ENCODE data around the gene ITSN1. TPM values are rescaled to one million over a fixed set of nuclear protein-coding genes. Genes with fewer than 3 reads are reported as not detected.

ITSN1 gene
- total RNA-seq, 1 donor from 2014 or later = 4.5 TPM

- Mint-ChIP-seq H3K36me3 (ENCODE audit: low read depth) (no peaks in the 10 kb centered on the region), H3K4me1 (ENCODE audit: low read depth) (no peaks in the 10 kb centered on the region), H3K4me3 (no peak overlapping the region), H3K9me3 (no peaks in the 10 kb centered on the region), H3K27me3 (ENCODE audit: insufficient read depth) (peaks cover 3% of the 10 kb centered on the region), H3K27ac (no peak overlapping the region)
- intact Hi-C loops (cut with micrococcal nuclease) = no loop called here
- no peak for DNase-seq (ENCODE audit: low spot score)
Observed at GRCh38 chr21:33884376-33885171, 242.3 kb downstream of the ITSN1 start.

DNA sequence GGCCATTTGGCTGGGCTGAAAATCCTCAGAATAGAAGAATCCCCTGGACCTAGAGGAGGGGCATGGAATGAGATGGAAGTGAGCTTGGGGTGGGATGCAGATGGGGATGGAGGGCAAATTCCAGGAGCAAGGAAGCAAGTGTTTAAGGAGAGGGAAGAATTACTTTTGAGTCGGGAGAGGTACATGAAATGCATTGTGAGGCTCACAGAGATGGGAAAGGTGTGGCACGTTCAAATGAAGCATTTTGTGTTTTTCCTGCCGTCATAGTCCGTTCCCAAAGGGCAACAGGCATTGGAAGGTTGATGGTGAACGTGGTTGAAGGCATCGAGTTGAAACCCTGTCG is 242.8 kb downstream of the ITSN1 start:
- no peaks in the 10 kb centered on the region for H3K36me3 Mint-ChIP-seq (ENCODE audit: low read depth)
- H3K4me1 Mint-ChIP-seq (ENCODE audit: low read depth) = no peaks in the 10 kb centered on the region
- intact Hi-C loops (cut with micrococcal nuclease) = no loop called here
- H3K9me3 Mint-ChIP-seq = no peaks in the 10 kb centered on the region
- H3K27ac Mint-ChIP-seq = no peak overlapping the region
- peaks cover 3% of the 10 kb centered on the region for H3K27me3 Mint-ChIP-seq (ENCODE audit: insufficient read depth)
- H3K4me3 Mint-ChIP-seq = no peak overlapping the region
- no peak for DNase-seq (ENCODE audit: low spot score)

DNA sequence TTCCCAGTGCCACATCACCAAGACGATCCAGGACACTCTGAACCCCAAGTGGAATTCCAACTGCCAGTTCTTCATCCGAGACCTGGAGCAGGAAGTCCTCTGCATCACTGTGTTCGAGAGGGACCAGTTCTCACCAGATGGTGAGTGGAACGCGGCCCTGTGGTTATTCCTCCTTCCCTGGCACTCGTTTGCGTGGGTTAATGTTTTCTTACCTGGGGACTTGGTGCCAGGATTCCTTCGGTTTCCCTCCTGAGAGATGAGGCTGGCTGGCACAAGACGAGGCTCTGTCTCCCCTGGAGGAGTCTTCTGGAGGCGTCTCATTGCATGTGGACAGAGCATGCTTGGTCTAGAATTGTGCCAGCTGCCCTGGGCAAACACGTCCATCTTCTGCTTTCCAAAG is 244.0 kb downstream of the ITSN1 start:
- H3K4me3 Mint-ChIP-seq = no peak overlapping the region
- H3K27ac Mint-ChIP-seq = no peak overlapping the region
- DNase-seq (ENCODE audit: low spot score) = no peak
- no peaks in the 10 kb centered on the region for H3K9me3 Mint-ChIP-seq
- H3K27me3 Mint-ChIP-seq (ENCODE audit: insufficient read depth) = peaks cover 5% of the 10 kb centered on the region
- intact Hi-C loops (cut with micrococcal nuclease) = no loop called here
- H3K4me1 Mint-ChIP-seq (ENCODE audit: low read depth) = no peaks in the 10 kb centered on the region
- no peaks in the 10 kb centered on the region for H3K36me3 Mint-ChIP-seq (ENCODE audit: low read depth)

DNA sequence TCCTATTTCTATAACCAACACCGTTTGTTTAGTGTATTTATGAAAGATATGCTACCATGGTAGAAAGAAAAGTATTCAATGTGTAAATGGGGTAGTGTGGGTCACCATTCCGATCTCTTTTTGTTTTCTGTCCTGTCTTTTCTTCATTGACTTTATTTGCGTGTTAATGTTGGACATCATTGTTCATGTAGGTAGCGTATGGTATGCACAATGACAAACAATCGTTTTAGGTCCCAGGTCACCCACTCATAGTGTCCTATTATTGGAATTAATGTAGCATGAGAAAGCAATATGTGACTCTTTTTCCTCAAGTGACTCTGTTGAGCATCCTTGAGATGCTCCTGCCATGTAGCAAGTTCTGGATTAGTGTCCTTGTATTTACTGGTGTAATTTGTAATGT is 247.9 kb downstream of the ITSN1 start:
- intact Hi-C loops (cut with micrococcal nuclease) = no loop called here
- H3K4me1 Mint-ChIP-seq (ENCODE audit: low read depth) = peaks cover 9% of the 10 kb centered on the region
- DNase-seq (ENCODE audit: low spot score) = no peak
- no peaks in the 10 kb centered on the region for H3K9me3 Mint-ChIP-seq
- peaks cover 8% of the 10 kb centered on the region for H3K27me3 Mint-ChIP-seq (ENCODE audit: insufficient read depth)
- no peaks in the 10 kb centered on the region for H3K36me3 Mint-ChIP-seq (ENCODE audit: low read depth)
- no peak overlapping the region for H3K4me3 Mint-ChIP-seq
- H3K27ac Mint-ChIP-seq = no peak overlapping the region

DNA sequence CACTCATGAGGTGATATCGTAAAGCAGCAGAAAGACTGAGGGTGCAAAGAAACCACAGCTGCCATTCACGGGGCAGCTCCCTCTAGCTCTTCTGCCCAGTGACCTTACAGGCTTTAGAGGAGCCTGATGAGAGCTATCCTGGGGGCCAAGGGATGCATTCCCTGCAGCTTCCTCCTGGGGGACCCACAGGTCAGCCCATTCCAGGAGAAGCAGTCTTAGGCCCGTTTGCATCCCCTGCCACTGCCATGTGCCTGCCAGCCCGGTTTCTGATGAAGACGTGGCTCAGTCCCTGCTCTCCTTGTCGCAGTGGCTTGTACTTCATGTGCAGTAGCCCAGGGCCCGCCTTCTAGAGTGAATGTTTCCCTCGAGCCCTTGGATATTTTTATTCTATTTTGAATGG is 250.6 kb downstream of the ITSN1 start:
- intact Hi-C loops (cut with micrococcal nuclease) = no loop called here
- H3K27ac Mint-ChIP-seq = no peak overlapping the region

DNA sequence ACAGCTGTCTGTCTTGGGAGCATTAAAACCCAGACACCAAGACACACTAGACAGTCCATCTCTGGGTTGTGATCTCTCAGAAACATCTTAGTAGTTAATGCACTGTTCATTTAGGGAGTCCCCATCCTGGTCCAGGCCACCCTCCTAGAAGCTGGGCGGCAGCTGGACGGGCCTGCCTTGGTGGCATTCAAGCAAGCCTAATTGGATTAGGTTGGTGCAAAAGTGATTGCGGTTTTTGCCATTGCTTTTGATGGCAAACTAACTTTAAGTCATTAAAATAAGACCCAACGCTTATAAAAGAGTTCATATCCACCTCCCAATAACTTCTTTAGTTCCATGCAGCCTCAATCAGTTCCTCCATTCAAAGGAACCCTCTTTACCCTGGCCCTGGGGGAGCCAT is 251.6 kb downstream of the ITSN1 start:
- Mint-ChIP-seq H3K27ac (no peak overlapping the region), H3K27me3 (ENCODE audit: insufficient read depth) (peaks cover 8% of the 10 kb centered on the region), H3K4me1 (ENCODE audit: low read depth) (peaks cover 14% of the 10 kb centered on the region), H3K4me3 (no peak overlapping the region), H3K9me3 (no peaks in the 10 kb centered on the region), H3K36me3 (ENCODE audit: low read depth) (no peaks in the 10 kb centered on the region)
- intact Hi-C loops (cut with micrococcal nuclease) = loop anchor here (1.0 kb wide), 1 partner anchor 252 kb away; the partner anchor contains the start of gene ITSN1
- DNase-seq (ENCODE audit: low spot score) = no peak

More for the DNA sequence above, 250.6 kb downstream of the ITSN1 start:
- H3K9me3 Mint-ChIP-seq = no peaks in the 10 kb centered on the region
- peaks cover 8% of the 10 kb centered on the region for H3K27me3 Mint-ChIP-seq (ENCODE audit: insufficient read depth)
- H3K4me1 Mint-ChIP-seq (ENCODE audit: low read depth) = peaks cover 14% of the 10 kb centered on the region
- no peak overlapping the region for H3K4me3 Mint-ChIP-seq
- no peak for DNase-seq (ENCODE audit: low spot score)
- H3K36me3 Mint-ChIP-seq (ENCODE audit: low read depth) = no peaks in the 10 kb centered on the region

GRCh38 chr21:33894736-33895288 is 252.5 kb downstream of the ITSN1 start:
- Mint-ChIP-seq H3K9me3 (no peaks in the 10 kb centered on the region), H3K27ac (peak overlapping the region; percentile 43), H3K27me3 (ENCODE audit: insufficient read depth) (peaks cover 5% of the 10 kb centered on the region), H3K4me1 (ENCODE audit: low read depth) (peaks cover 14% of the 10 kb centered on the region), H3K4me3 (peak overlapping the region; percentile 1), H3K36me3 (ENCODE audit: low read depth) (peaks cover 3% of the 10 kb centered on the region)
- intact Hi-C loops (cut with micrococcal nuclease) = loop anchor here (1.0 kb wide), 1 partner anchor 253 kb away; the partner anchor contains the start of gene ITSN1
- peak; percentile 35 for DNase-seq (ENCODE audit: low spot score)

- Mint-ChIP-seq H3K27ac (no peak overlapping the region), H3K9me3 (no peaks in the 10 kb centered on the region), H3K4me3 (no peak overlapping the region), H3K4me1 (ENCODE audit: low read depth) (peaks cover 14% of the 10 kb centered on the region), H3K36me3 (ENCODE audit: low read depth) (peaks cover 4% of the 10 kb centered on the region), H3K27me3 (ENCODE audit: insufficient read depth) (peaks cover 5% of the 10 kb centered on the region)
- no peak for DNase-seq (ENCODE audit: low spot score)
- intact Hi-C loops (cut with micrococcal nuclease) = no loop called here
Observed at GRCh38 chr21:33895356-33895755, 253.1 kb downstream of the ITSN1 start.

DNA sequence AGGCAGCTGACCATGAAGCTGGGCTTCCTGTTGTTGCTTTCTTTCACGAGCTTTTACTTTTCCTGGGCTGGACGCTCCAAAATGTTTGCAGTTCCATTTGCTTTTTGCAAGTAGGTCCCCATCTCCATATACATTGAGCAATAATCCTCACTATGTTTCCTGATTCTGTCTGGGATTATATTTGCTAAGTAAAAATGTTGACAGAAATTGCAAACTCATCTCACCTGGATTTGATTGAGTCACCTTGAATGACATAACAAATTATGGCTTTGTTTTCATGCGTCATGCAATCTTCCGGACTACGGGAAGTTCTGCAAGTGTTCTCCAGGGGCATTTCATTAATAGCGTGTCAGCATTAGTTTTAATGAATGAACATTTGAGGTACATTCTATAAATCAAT is 254.4 kb downstream of the ITSN1 start:
- Mint-ChIP-seq H3K4me1 (ENCODE audit: low read depth) (peaks cover 21% of the 10 kb centered on the region), H3K27ac (no peak overlapping the region), H3K9me3 (no peaks in the 10 kb centered on the region), H3K4me3 (no peak overlapping the region), H3K27me3 (ENCODE audit: insufficient read depth) (peaks cover 3% of the 10 kb centered on the region), H3K36me3 (ENCODE audit: low read depth) (peaks cover 7% of the 10 kb centered on the region)
- intact Hi-C loops (cut with micrococcal nuclease) = no loop called here
- no peak for DNase-seq (ENCODE audit: low spot score)

- Mint-ChIP-seq H3K4me3 (no peak overlapping the region), H3K27me3 (ENCODE audit: insufficient read depth) (no peaks in the 10 kb centered on the region), H3K9me3 (no peaks in the 10 kb centered on the region), H3K27ac (no peak overlapping the region), H3K36me3 (ENCODE audit: low read depth) (peaks cover 9% of the 10 kb centered on the region), H3K4me1 (ENCODE audit: low read depth) (peaks cover 24% of the 10 kb centered on the region)
- no peak for DNase-seq (ENCODE audit: low spot score)
- intact Hi-C loops (cut with micrococcal nuclease) = no loop called here
Observed at GRCh38 chr21:33897098-33897497, 254.8 kb downstream of the ITSN1 start.

DNA sequence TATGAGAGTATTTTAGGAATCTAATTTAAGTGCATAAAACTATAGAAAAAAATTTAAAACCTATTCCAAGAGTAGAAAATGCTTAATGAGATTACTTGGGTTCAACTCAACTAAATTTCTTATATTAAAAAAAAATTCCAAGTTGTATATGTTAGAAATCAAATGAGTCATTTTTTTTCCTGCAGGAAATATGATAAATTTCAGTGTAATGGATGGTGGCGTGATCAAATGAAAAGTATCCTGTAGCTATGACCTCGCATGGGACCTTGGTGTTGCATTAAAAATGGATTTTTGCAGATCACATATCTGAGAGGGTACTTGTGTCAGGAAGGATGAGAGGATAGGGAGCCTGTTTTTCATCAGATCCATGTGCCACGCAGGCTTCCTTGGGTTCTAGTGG is 255.4 kb downstream of the ITSN1 start:
- H3K9me3 Mint-ChIP-seq = no peaks in the 10 kb centered on the region
- H3K4me3 Mint-ChIP-seq = no peak overlapping the region
- no peak for DNase-seq (ENCODE audit: low spot score)
- H3K27ac Mint-ChIP-seq = no peak overlapping the region
- H3K27me3 Mint-ChIP-seq (ENCODE audit: insufficient read depth) = no peaks in the 10 kb centered on the region
- intact Hi-C loops (cut with micrococcal nuclease) = no loop called here
- peaks cover 24% of the 10 kb centered on the region for H3K4me1 Mint-ChIP-seq (ENCODE audit: low read depth)
- H3K36me3 Mint-ChIP-seq (ENCODE audit: low read depth) = peaks cover 14% of the 10 kb centered on the region

GRCh38 chr21:33898586-33898985 is 256.3 kb downstream of the ITSN1 start:
- no peaks in the 10 kb centered on the region for H3K27me3 Mint-ChIP-seq (ENCODE audit: insufficient read depth)
- H3K9me3 Mint-ChIP-seq = no peaks in the 10 kb centered on the region
- H3K27ac Mint-ChIP-seq = no peak overlapping the region

GRCh38 chr21:33899199-33899598 is 256.9 kb downstream of the ITSN1 start:
- H3K27me3 Mint-ChIP-seq (ENCODE audit: insufficient read depth) = no peaks in the 10 kb centered on the region
- no peak overlapping the region for H3K27ac Mint-ChIP-seq
- no peak for DNase-seq (ENCODE audit: low spot score)
- no peak overlapping the region for H3K4me3 Mint-ChIP-seq
- H3K9me3 Mint-ChIP-seq = no peaks in the 10 kb centered on the region
- peaks cover 24% of the 10 kb centered on the region for H3K4me1 Mint-ChIP-seq (ENCODE audit: low read depth)
- peaks cover 22% of the 10 kb centered on the region for H3K36me3 Mint-ChIP-seq (ENCODE audit: low read depth)
- intact Hi-C loops (cut with micrococcal nuclease) = no loop called here

More at GRCh38 chr21:33898586-33898985, 256.3 kb downstream of the ITSN1 start:
- intact Hi-C loops (cut with micrococcal nuclease) = no loop called here
- no peak for DNase-seq (ENCODE audit: low spot score)
- H3K4me1 Mint-ChIP-seq (ENCODE audit: low read depth) = peaks cover 24% of the 10 kb centered on the region
- H3K4me3 Mint-ChIP-seq = no peak overlapping the region
- H3K36me3 Mint-ChIP-seq (ENCODE audit: low read depth) = peaks cover 22% of the 10 kb centered on the region
